Esophagus squamous epithelium (tissue), 5 donors: ENCODE data around the gene FAM47E. TPM values are rescaled to one million over a fixed set of nuclear protein-coding genes. Genes with fewer than 3 reads are reported as not detected.

Experiments used
- DNase-seq: peaks from one replicate; lab custom pipeline; 2025; lab: John Stamatoyannopoulos, UW
- H3K27ac ChIP-seq, 4 donors: fragments of 200-600 bp; sonication (generic); one replicate each; pipeline ENCODE4 v1.5.1; 2016 to 2019; ENCODE audit warnings: mild to moderate bottlenecking in 1 of 4
- H3K27me3 ChIP-seq, 4 donors: fragments of 200-600 bp; sonication (generic); 1 replicate in 3 of 4; 2 replicates in 1 of 4; pipeline versions ENCODE4 v1.5.1 to v1.6.0; 2017 to 2021; ENCODE audit warnings: antibody characterized with exemption in 1 of 4
- H3K36me3 ChIP-seq, 3 donors: fragments of 200-600 bp; sonication (generic); one replicate each; pipeline ENCODE4 v1.5.1; 2016 to 2019
- H3K4me1 ChIP-seq, 3 donors: fragments of 200-600 bp; sonication (generic); one replicate each; pipeline ENCODE4 v1.5.1; 2017 to 2019
- H3K4me3 ChIP-seq, 4 donors: fragments of 200-600 bp; sonication (generic); 1 replicate in 3 of 4; 2 replicates in 1 of 4; pipeline ENCODE4 v1.5.1; 2016 to 2019; ENCODE audit warnings: mild to moderate bottlenecking in 2 of 4, moderate library complexity in 1 of 4
- H3K9me3 ChIP-seq, 3 donors: fragments of 200-600 bp; sonication (generic); one replicate each; pipeline ENCODE4 v1.5.1; 2016 to 2019
- POLR2A ChIP-seq, 4 donors: fragments of 450-650 bp; IDR thresholded peaks; one replicate each; pipeline ENCODE4 v1.6.1; 2017; ENCODE audit warnings: antibody characterized with exemption in 4 of 4, mild to moderate bottlenecking in 4 of 4, moderate library complexity in 3 of 4
- whole genome bisulfite sequencing, 2 donors: methylation state at CpG; one replicate each; pipeline ENCODE4 v1.1.5; 2018; 5-methylcytosine and 5-hydroxymethylcytosine counted together
- intact Hi-C: fragments of 100-400 bp; cut with DNase I; formaldehyde crosslinking; loops from one replicate; pipeline ENCODE4 v1.15.0; 2022
- total RNA-seq, 4 donors: library from RNA; depleted of rRNA; stranded (reverse); fragments of >200 nt; gene quantifications; one replicate each; pipeline ENCODE4 v1.1.0, GENCODE V29; 2016
- TF ChIP-seq, protein P1 (sequence below), 6 experiments: fragments of 450-650 bp in 4 of 6; fragments of 200-600 bp in 2 of 6; sonication (generic) in 2 of 6; IDR thresholded peaks; one replicate each; pipeline ENCODE4 v1.5.1; 2016 to 2019; ENCODE audit warnings: antibody characterized with exemption in 6 of 6, mild to moderate bottlenecking in 4 of 6, moderate library complexity in 4 of 6
- donor health status: DM: yes; HTN: yes; CAD: no.

Gene FAM47E
- total RNA-seq, 4 donors from 2014 or later = 0.44 to 0.76 TPM; not detected in 2

DNA sequence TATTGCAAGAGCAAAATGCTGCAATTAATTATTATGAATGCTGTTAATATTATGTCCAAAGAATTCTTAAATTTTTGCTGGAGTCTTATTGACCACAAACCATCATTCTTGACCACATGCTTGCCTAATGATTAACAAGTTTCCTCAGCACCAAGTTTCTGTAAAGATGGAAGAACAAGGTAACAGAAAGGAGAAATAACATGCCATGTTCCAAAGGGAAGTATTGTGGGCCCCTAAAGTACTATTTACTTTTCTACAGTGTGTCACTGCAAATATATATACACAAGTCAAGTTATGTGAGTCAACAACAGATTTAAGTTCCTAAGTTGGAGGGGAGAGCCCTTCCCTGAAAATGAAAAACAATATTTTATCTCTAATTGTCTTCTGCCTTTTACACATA, 20.6 kb downstream of the FAM47E start:
- Histone ChIP-seq H3K27me3 (no peaks in the 10 kb centered on the region), H3K27ac (no peak overlapping the region), H3K9me3 (no peaks in the 10 kb centered on the region), H3K4me1 (no peaks in the 10 kb centered on the region), H3K4me3 (no peak overlapping the region), H3K36me3 (no peaks in the 10 kb centered on the region)
- no peak for TF ChIP-seq POLR2A (IDR thresholded peaks at IDR 0.05)
- TF ChIP-seq, protein P1, sequence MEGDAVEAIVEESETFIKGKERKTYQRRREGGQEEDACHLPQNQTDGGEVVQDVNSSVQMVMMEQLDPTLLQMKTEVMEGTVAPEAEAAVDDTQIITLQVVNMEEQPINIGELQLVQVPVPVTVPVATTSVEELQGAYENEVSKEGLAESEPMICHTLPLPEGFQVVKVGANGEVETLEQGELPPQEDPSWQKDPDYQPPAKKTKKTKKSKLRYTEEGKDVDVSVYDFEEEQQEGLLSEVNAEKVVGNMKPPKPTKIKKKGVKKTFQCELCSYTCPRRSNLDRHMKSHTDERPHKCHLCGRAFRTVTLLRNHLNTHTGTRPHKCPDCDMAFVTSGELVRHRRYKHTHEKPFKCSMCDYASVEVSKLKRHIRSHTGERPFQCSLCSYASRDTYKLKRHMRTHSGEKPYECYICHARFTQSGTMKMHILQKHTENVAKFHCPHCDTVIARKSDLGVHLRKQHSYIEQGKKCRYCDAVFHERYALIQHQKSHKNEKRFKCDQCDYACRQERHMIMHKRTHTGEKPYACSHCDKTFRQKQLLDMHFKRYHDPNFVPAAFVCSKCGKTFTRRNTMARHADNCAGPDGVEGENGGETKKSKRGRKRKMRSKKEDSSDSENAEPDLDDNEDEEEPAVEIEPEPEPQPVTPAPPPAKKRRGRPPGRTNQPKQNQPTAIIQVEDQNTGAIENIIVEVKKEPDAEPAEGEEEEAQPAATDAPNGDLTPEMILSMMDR (IDR thresholded peaks at IDR 0.05) = no peak
- no peak for DNase-seq
- intact Hi-C loops = no loop called here

DNA sequence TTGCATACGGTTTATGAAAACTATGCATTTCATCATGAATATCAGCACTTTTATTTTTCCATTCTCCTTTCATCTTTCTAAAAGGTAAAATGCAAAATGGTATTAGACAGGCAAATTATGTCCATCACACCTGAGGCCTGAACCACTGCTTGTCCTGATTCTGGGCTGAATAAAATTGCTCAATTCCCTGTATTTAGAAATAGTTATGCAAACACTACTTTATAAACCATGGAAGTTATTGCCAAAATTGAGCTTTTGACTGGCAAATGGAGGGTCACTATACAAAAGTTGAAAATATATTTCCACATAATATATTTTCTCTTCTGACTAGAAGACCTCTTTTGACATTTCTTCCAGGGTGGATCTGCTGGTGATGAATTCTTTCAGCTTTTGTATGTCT, 21.1 kb downstream of the FAM47E start:
- DNase-seq = no peak
- H3K36me3 ChIP-seq = no peaks in the 10 kb centered on the region
- intact Hi-C loops = no loop called here
- no peaks in the 10 kb centered on the region for H3K27me3 ChIP-seq
- no peak overlapping the region for H3K27ac ChIP-seq
- no peak overlapping the region for H3K4me3 ChIP-seq
- no peaks in the 10 kb centered on the region for H3K4me1 ChIP-seq
- 31 to 79% methylated on average over 1 of the region's 1 CpG for WGBS, 2 donors
- TF ChIP-seq, protein P1 (IDR thresholded peaks at IDR 0.05) = no peak
- TF ChIP-seq POLR2A (IDR thresholded peaks at IDR 0.05) = no peak
- no peaks in the 10 kb centered on the region for H3K9me3 ChIP-seq

DNA sequence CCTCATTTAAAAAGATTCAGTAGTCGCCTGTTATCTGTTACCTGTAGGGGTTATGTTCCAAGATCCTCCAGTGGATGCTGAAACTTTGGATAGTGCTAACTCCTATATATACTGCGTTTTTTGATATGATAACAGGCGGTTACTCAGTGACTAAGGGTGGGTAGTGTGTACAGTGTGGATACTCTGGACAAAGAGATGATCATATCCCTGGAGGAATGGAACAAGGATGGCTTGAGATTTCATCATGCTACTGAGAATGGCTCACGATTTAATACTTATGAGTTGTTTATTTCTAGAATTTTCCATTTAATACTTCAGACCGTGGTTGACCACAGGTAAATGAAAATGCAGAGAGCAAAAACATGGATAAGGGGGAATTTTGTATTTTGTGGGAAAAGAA, 21.5 kb downstream of the FAM47E start:
- WGBS, 2 donors = 77 to 83% methylated on average over 5 of the region's 5 CpGs
- intact Hi-C loops = no loop called here
- DNase-seq = no peak
- no peaks in the 10 kb centered on the region for H3K4me1 ChIP-seq
- H3K4me3 ChIP-seq = no peak overlapping the region
- H3K27ac ChIP-seq = no peak overlapping the region
- no peaks in the 10 kb centered on the region for H3K9me3 ChIP-seq
- H3K36me3 ChIP-seq = no peaks in the 10 kb centered on the region
- no peaks in the 10 kb centered on the region for H3K27me3 ChIP-seq
- TF ChIP-seq, protein P1 (IDR thresholded peaks at IDR 0.05) = no peak
- no peak for TF ChIP-seq POLR2A (IDR thresholded peaks at IDR 0.05)

DNA sequence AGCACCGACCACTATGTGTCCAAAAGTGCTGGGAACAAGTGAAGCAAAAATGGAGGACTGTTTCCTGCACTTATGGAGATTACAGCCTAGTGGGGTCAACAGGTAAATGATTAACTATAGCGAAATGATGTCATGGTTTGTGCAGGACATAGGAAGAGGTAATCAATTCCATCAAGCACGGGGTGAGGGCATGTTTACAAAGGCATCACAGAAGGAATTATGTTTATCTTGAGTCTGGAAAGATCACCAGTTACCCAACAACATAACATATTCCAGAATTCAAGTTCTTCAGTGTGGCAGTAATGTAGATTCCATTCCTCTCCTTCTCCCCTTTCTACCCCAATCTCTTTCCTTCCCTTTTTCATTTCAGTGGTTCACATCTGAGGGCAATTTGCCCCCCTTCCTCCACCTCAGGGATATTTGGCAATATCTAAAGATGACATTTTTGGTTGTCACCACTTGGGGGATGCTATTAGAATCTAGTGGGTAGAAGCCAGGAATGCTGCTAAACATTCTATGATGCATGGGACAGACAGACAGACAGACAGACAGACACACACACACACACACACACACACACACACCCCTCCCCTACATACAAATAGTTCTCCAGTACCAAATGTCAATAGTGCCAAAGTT, 24.1 kb downstream of the FAM47E start:
- Histone ChIP-seq H3K9me3 (no peaks in the 10 kb centered on the region), H3K36me3 (no peaks in the 10 kb centered on the region), H3K4me3 (no peak overlapping the region), H3K27ac (no peak overlapping the region), H3K4me1 (no peaks in the 10 kb centered on the region), H3K27me3 (no peaks in the 10 kb centered on the region)
- TF ChIP-seq, protein P1 (IDR thresholded peaks at IDR 0.05) = no peak
- TF ChIP-seq POLR2A (IDR thresholded peaks at IDR 0.05) = no peak
- 65 to 76% methylated on average over 3 of the region's 3 CpGs for WGBS, 2 donors
- DNase-seq = no peak
- intact Hi-C loops = no loop called here

DNA sequence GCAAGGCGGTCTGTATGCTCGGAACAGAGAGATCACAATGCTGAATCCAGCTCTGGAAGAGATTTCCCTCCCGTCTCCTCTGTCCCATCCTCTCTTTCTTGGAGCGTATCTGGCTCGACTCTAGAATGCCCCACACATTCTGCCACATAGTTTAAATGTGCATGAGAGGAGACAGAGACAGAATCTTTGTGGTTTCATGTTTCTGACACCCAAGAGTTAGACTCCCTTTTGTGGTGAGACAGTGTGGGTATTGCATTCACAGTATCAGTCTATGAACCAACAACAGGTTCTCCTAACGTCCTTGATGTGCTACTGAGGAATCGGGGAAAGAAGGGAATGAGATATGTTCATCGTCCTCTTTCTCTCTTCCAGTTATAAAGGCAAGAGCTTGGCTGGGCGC, 25.3 kb downstream of the FAM47E start:
- intact Hi-C loops = no loop called here
- DNase-seq = no peak
- H3K9me3 ChIP-seq = no peaks in the 10 kb centered on the region
- TF ChIP-seq POLR2A (IDR thresholded peaks at IDR 0.05) = no peak
- TF ChIP-seq, protein P1 (IDR thresholded peaks at IDR 0.05) = no peak
- no peaks in the 10 kb centered on the region for H3K4me1 ChIP-seq
- no peaks in the 10 kb centered on the region for H3K36me3 ChIP-seq
- H3K27ac ChIP-seq = no peak overlapping the region
- no peak overlapping the region for H3K4me3 ChIP-seq
- WGBS, 2 donors = 89 to 93% methylated on average over 9 of the region's 9 CpGs
- no peaks in the 10 kb centered on the region for H3K27me3 ChIP-seq
